HepG2 (cell line): Measurements from ENCODE around the gene TMEM139. TPM values are rescaled to one million over a fixed set of nuclear protein-coding genes. Genes with fewer than 3 reads are reported as not detected.

Experiments used
- ARNTL ChIP-seq: sonication (generic); formaldehyde crosslinking; IDR thresholded peaks from 2 replicates; pipeline ENCODE4 v1.4.0; 2020; ENCODE audit warnings: mild to moderate bottlenecking, missing genetic modification reagents
- ATF3 ChIP-seq: sonication (generic); formaldehyde crosslinking; IDR thresholded peaks from 2 replicates; pipeline ENCODE4 v1.4.0; 2020; ENCODE audit warnings: missing genetic modification reagents
- ELF3 ChIP-seq: IDR thresholded peaks from 2 replicates; pipeline ENCODE4 v1.6.1; 2016; ENCODE audit warnings: missing genetic modification reagents, missing compliant biosample characterization
- ERF ChIP-seq: IDR thresholded peaks from 2 replicates; pipeline ENCODE4 v1.6.1; 2018; ENCODE audit warnings: missing biosample characterization, missing genetic modification reagents
- FOXP4 ChIP-seq: sonication (generic); formaldehyde crosslinking; IDR thresholded peaks from 2 replicates; pipeline ENCODE4 v1.4.0; 2020; ENCODE audit warnings: missing genetic modification reagents
- HDAC6 ChIP-seq: fragments of 200-600 bp; sonication (generic); IDR thresholded peaks from 2 replicates; pipeline ENCODE4 v1.7.0; 2017; ENCODE audit warnings: mild to moderate bottlenecking, antibody characterized with exemption, low read length, low read depth
- IKZF5 ChIP-seq: IDR thresholded peaks from 2 replicates; pipeline ENCODE4 v1.6.1; 2018; ENCODE audit warnings: missing genetic modification reagents, mild to moderate bottlenecking, missing compliant biosample characterization
- NCOA2 ChIP-seq: sonication (generic); formaldehyde crosslinking; IDR thresholded peaks from 2 replicates; pipeline ENCODE4 v1.8.0; 2022; ENCODE audit warnings: inconsistent platforms
- PRDM15 ChIP-seq: sonication (generic); formaldehyde crosslinking; IDR thresholded peaks from 2 replicates; pipeline ENCODE4 v1.4.0; 2020; ENCODE audit warnings: missing genetic modification reagents
- SAFB2 ChIP-seq: sonication (generic); formaldehyde crosslinking; IDR thresholded peaks from 2 replicates; pipeline ENCODE4 v1.5.1; 2020; ENCODE audit warnings: missing genetic modification reagents, low read depth, mild to moderate bottlenecking, borderline replicate concordance
- SKIL ChIP-seq: sonication (generic); formaldehyde crosslinking; IDR thresholded peaks from 2 replicates; pipeline ENCODE4 v1.8.0; 2022; ENCODE audit warnings: missing genetic modification reagents, mild to moderate bottlenecking, moderate library complexity, borderline replicate concordance
- THAP11 ChIP-seq: IDR thresholded peaks from 2 replicates; pipeline ENCODE4 v1.6.1; 2016; ENCODE audit warnings: missing biosample characterization, missing genetic modification reagents
- ZFP41 ChIP-seq: sonication (generic); formaldehyde crosslinking; IDR thresholded peaks from 2 replicates; pipeline ENCODE4 v1.4.0; 2020; ENCODE audit warnings: mild to moderate bottlenecking, missing genetic modification reagents, borderline replicate concordance
- ZNF530 ChIP-seq: sonication (generic); formaldehyde crosslinking; IDR thresholded peaks from 2 replicates; pipeline ENCODE4 v1.5.0; 2020; ENCODE audit warnings: low read depth, mild to moderate bottlenecking, missing genetic modification reagents
- ZNF784 ChIP-seq: sonication (generic); formaldehyde crosslinking; IDR thresholded peaks from 2 replicates; pipeline ENCODE4 v1.5.1; 2020; ENCODE audit warnings: missing genetic modification reagents, mild to moderate bottlenecking, borderline replicate concordance
- ZSCAN25 ChIP-seq: sonication (generic); formaldehyde crosslinking; IDR thresholded peaks from 2 replicates; pipeline ENCODE4 v1.8.0; 2022; ENCODE audit warnings: mild to moderate bottlenecking, missing genetic modification reagents
- polyA plus RNA-seq, 8 experiments: library from polyadenylated mRNA; depleted of rRNA in 3 of 8; stranded (reverse) in 7 of 8; unstranded in 1 of 8; fragments of >200 nt; fragmentation: Illumina TruSeq in 4 of 8; extraction: Trizol in 4 of 8; gene quantifications; 2 replicates each; pipeline versions ENCODE4 v1.2.1 to v1.2.3, GENCODE V29; 2011 to 2016; ENCODE audit warnings: low read depth in 4 of 8, missing spikeins in 1 of 8, mixed read lengths in 1 of 8; ENCODE audit not compliant: insufficient read depth in 1 of 8
- total RNA-seq, 5 experiments: library from RNA; depleted of rRNA; stranded (reverse); fragments of >200 nt; fragmentation: Illumina TruSeq; extraction: Trizol; gene quantifications; 2 replicates each; pipeline ENCODE4 v1.2.3, GENCODE V29; 2016; ENCODE audit warnings: low read depth in 1 of 5

The TMEM139 gene
- total and polyA plus RNA-seq, 2 of the 13 experiments (the other 11 are each of a cell fraction or from before 2014, with no cell fraction given), result 7.9 to 14.0 TPM

GRCh38 chr7:143263266-143264195 lies 21.2 kb upstream of the TMEM139 start, which contains the start of gene GSTK1 (continued):
- TF ChIP-seq ZNF530 (CRISPR knock-in tag) (no peak), NCOA2 (CRISPR knock-in tag) (peak; percentile 52; the same call in 1 of the 2 replicates), ARNTL (CRISPR knock-in tag) (no peak; the same call in 1 of the 2 replicates), SAFB2 (peak; percentile 76; the same call in 1 of the 2 replicates), ELF3 (CRISPR knock-in tag) (peak; percentile 70), ERF (CRISPR knock-in tag) (peak; percentile 81), HDAC6 (no peak), ZFP41 (CRISPR knock-in tag) (no peak; the same call in 1 of the 2 replicates), PRDM15 (CRISPR knock-in tag) (0 out of 2 replicates have a peak, but pooled peaks have one; percentile 42), THAP11 (CRISPR knock-in tag) (peak; percentile 69), ZNF784 (no peak; the same call in 1 of the 2 replicates), ATF3 (CRISPR knock-in tag) (no peak), SKIL (no peak), FOXP4 (CRISPR knock-in tag) (peak; percentile 24; the same call in 1 of the 2 replicates), IKZF5 (CRISPR knock-in tag) (peak; percentile 76), ZSCAN25 (CRISPR knock-in tag) (peak; percentile 42; the same call in 1 of the 2 replicates)
